K562 (cell line): Measurements from ENCODE around the gene C4BPB. TPM values are rescaled to one million over a fixed set of nuclear protein-coding genes. Genes with fewer than 3 reads are reported as not detected.
A peak's percentile ranks its signal among the peaks of the same experiment; 100 is the strongest.

Experiments used
- ATAC-seq: fragments of 200-7000 bp; cut with Tn5 transposase; 3 replicates; pipeline ENCODE4 v1.9.1; 2020; ENCODE audit warnings: moderate library complexity
- BruUV-seq: library from RNA; stranded (reverse); fragments of 400-500 nt; replicated peaks from 2 replicates; lab custom pipeline; 2021; lab: Mats Ljungman, UMichigan
- CTCF ChIA-PET: fragments of 300-600 bp; formaldehyde crosslinking; extraction: SDS; loops from one replicate; lab custom pipeline; 2021; ENCODE audit warnings: low intra/inter-chr PET ratio; lab: Yijun Ruan, JAX
- POLR2A ChIA-PET: fragments of 300-600, 350-650 bp; sonication (Branson Sonifier 250); formaldehyde crosslinking; extraction: SDS; loops from one replicate; lab custom pipeline; 2021; ENCODE audit warnings: antibody characterized with exemption, inconsistent platforms; lab: Yijun Ruan, JAX
- DNase-seq, 4 experiments: peaks; one replicate each; pipeline versions ENCODE4 v3.0.0 to v3.0.0-alpha.2; 2011 to 2018; ENCODE audit warnings: low spot score in 3 of 4, mixed read lengths in 3 of 4; ENCODE audit errors: extremely low read depth in 1 of 4
- FAIRE-seq: peaks from 2 replicates; lab custom pipeline; 2011; peaks lifted over from hg19 to GRCh38; lab: Jason Lieb, UNC
- H2AFZ ChIP-seq: 2 replicates; pipeline ENCODE4 v1.6.0; 2011; ENCODE audit warnings: low read depth, low read length, control low read depth, inconsistent platforms
- H3K27ac ChIP-seq: fragments of 200-600 bp; 3 replicates; pipeline ENCODE4 v1.8.0; 2011; ENCODE audit warnings: low read depth, mild to moderate bottlenecking, control low read depth, inconsistent platforms, low read length, moderate library complexity, mixed read lengths; ENCODE audit errors: extremely low read depth
- H3K27me3 ChIP-seq, 2 experiments: fragments of 300-600 bp in 1 of 2; 2 replicates in 1 of 2; 3 replicates in 1 of 2; pipeline versions ENCODE4 v1.6.0 to v1.8.0; 2011; ENCODE audit warnings: inconsistent platforms in 2 of 2, low read length in 2 of 2, mild to moderate bottlenecking in 1 of 2, mixed read lengths in 1 of 2, moderate library complexity in 1 of 2; ENCODE audit not compliant: control insufficient read depth in 2 of 2, insufficient read depth in 2 of 2
- H3K36me3 ChIP-seq: fragments of 300-600 bp; 3 replicates; pipeline ENCODE4 v1.8.0; 2011; ENCODE audit warnings: mild to moderate bottlenecking, low read length, inconsistent platforms; ENCODE audit not compliant: control insufficient read depth, insufficient read depth
- H3K4me1 ChIP-seq, 2 experiments: fragments of 200-600 bp in 1 of 2; replicated peaks in 1 of 2; 2 replicates in 1 of 2; 3 replicates in 1 of 2; pipeline versions ENCODE4 v1.5.1 to v1.8.0; 2011; ENCODE audit warnings: inconsistent platforms in 2 of 2, low read length in 2 of 2, mild to moderate bottlenecking in 1 of 2, mixed read lengths in 1 of 2, moderate library complexity in 1 of 2; ENCODE audit not compliant: control insufficient read depth in 2 of 2, insufficient read depth in 2 of 2
- H3K4me2 ChIP-seq: 2 replicates; pipeline ENCODE4 v1.6.1; 2011; ENCODE audit warnings: low read length, control low read depth, inconsistent platforms, mixed read lengths; ENCODE audit not compliant: insufficient read depth
- H3K4me3 ChIP-seq: fragments of 200-600 bp; sonication (generic), shearing (Covaris generic); 2 replicates; pipeline ENCODE4 v1.5.1; 2016; ENCODE audit warnings: control low read depth, inconsistent platforms
- H3K79me2 ChIP-seq: fragments of 200-600 bp; 3 replicates; pipeline ENCODE4 v1.8.0; 2011; ENCODE audit warnings: low read length, inconsistent platforms; ENCODE audit not compliant: control insufficient read depth, insufficient read depth
- H3K9ac ChIP-seq, 2 experiments: 2 replicates each; pipeline versions ENCODE4 v1.6.0 to v1.6.1; 2011; ENCODE audit warnings: low read depth in 2 of 2, low read length in 2 of 2, control low read depth in 1 of 2, inconsistent platforms in 1 of 2, mild to moderate bottlenecking in 1 of 2, mixed read lengths in 1 of 2; ENCODE audit not compliant: insufficient read depth in 1 of 2
- H3K9me1 ChIP-seq: one replicate; pipeline ENCODE4 v1.6.0; 2011; ENCODE audit warnings: inconsistent platforms, mild to moderate bottlenecking, low read length, moderate library complexity; ENCODE audit not compliant: control insufficient read depth, insufficient read depth
- H3K9me3 ChIP-seq: replicated peaks from 2 replicates; pipeline ENCODE4 v1.5.1; 2011; ENCODE audit warnings: low read depth, low read length, inconsistent platforms; ENCODE audit not compliant: control insufficient read depth, insufficient read depth
- H4K20me1 ChIP-seq: replicated peaks from 2 replicates; pipeline ENCODE4 v1.6.1; 2011; ENCODE audit warnings: low read length, inconsistent platforms, mixed read lengths; ENCODE audit not compliant: control insufficient read depth, insufficient read depth
- CEBPB ChIP-seq: fragments of 450-650 bp; IDR thresholded peaks from 2 replicates; pipeline ENCODE4 v1.6.1; 2016; ENCODE audit warnings: missing genetic modification characterization, missing compliant biosample characterization
- CHD4 ChIP-seq: fragments of 200-600 bp; sonication (generic); IDR thresholded peaks from 3 replicates; pipeline ENCODE4 v1.6.1; 2012; ENCODE audit warnings: low read depth, mild to moderate bottlenecking, mixed read lengths, low read length, inconsistent platforms; ENCODE audit not compliant: insufficient read depth, insufficient replicate concordance, poor library complexity, severe bottlenecking
- CUX1 ChIP-seq: fragments of 200-800 bp; sonication (Bioruptor generic); IDR thresholded peaks from 2 replicates; pipeline ENCODE4 v1.6.1; 2016; ENCODE audit warnings: missing genetic modification characterization, missing compliant biosample characterization
- FOXP4 ChIP-seq: sonication (generic); formaldehyde crosslinking; IDR thresholded peaks from 2 replicates; pipeline ENCODE4 v1.8.0; 2022; ENCODE audit warnings: mild to moderate bottlenecking, missing genetic modification reagents, borderline replicate concordance
- GTF2B ChIP-seq: IDR thresholded peaks from 2 replicates; pipeline ENCODE4 v1.6.1; 2011; ENCODE audit not compliant: insufficient read length; ENCODE audit errors: extremely low read depth
- HINFP ChIP-seq: fragments of 450-650 bp; conservative IDR thresholded peaks from 2 replicates; pipeline ENCODE4 v1.6.1; 2016; ENCODE audit warnings: missing genetic modification characterization, low read depth, mild to moderate bottlenecking, control low read depth, missing compliant biosample characterization
- MCM3 ChIP-seq: fragments of 450-650 bp; IDR thresholded peaks from 2 replicates; pipeline ENCODE4 v1.6.1; 2016
- NR2C1 ChIP-seq, 2 experiments: fragments of 450-650 bp; IDR thresholded peaks; 2 replicates each; pipeline ENCODE4 v1.6.1; 2017; ENCODE audit warnings: mild to moderate bottlenecking in 2 of 2, antibody characterized with exemption in 1 of 2, inconsistent platforms in 1 of 2, missing compliant biosample characterization in 1 of 2, missing genetic modification characterization in 1 of 2
- RBM25 ChIP-seq: fragments of 200-400 bp; formaldehyde crosslinking; IDR thresholded peaks from 2 replicates; pipeline ENCODE4 v1.6.1; 2018; ENCODE audit warnings: low read length, low read depth, moderate library complexity; ENCODE audit not compliant: severe bottlenecking
- TRIM28 ChIP-seq: fragments of 450-650 bp; IDR thresholded peaks from 2 replicates; pipeline ENCODE4 v1.6.1; 2017
- WHSC1 ChIP-seq: IDR thresholded peaks from one replicate; pipeline ENCODE4 v1.6.1; 2012; ENCODE audit warnings: low read length, control low read depth, inconsistent platforms
- ZNF124 ChIP-seq: sonication (generic); formaldehyde crosslinking; IDR thresholded peaks from 2 replicates; pipeline ENCODE4 v1.8.1; 2022; ENCODE audit warnings: missing genetic modification reagents
- ZNF324 ChIP-seq: fragments of 250-450 bp; sonication (Bioruptor Pico); IDR thresholded peaks from 2 replicates; pipeline ENCODE4 v1.4.0; 2020; ENCODE audit warnings: mild to moderate bottlenecking
- ZNF431 ChIP-seq: sonication (generic); formaldehyde crosslinking; IDR thresholded peaks from 2 replicates; pipeline ENCODE4 v1.8.0; 2022; ENCODE audit warnings: mild to moderate bottlenecking, missing genetic modification reagents
- in situ Hi-C: fragments of 300-500 bp; cut with MboI; formaldehyde crosslinking; loops from 4 replicates; pipeline ENCODE4 v1.15.0; 2018; ENCODE audit warnings: inconsistent platforms, mixed read lengths
- intact Hi-C: fragments of 100-400 bp; cut with micrococcal nuclease; formaldehyde crosslinking; loops from 2 replicates; pipeline ENCODE4 v1.14.2; 2022
- polyA plus RNA-seq, 8 experiments: library from polyadenylated mRNA; depleted of rRNA in 4 of 8; stranded (reverse) in 5 of 8; unstranded in 3 of 8; fragments of >200 nt; fragmentation: Nextera tagmentation in 2 of 8; fragmentation: Illumina TruSeq in 1 of 8; extraction: Ambion mirVana in 2 of 8; extraction: Trizol in 1 of 8; gene quantifications; 2 replicates each; pipeline versions ENCODE4 v1.2.1 to v1.2.3, GENCODE V29; 2011 to 2014; ENCODE audit warnings: inconsistent platforms in 1 of 8, missing spikeins in 1 of 8
- total RNA-seq, 7 experiments: library from RNA; depleted of rRNA in 6 of 7; stranded (reverse); fragments of >200 nt in 6 of 7; fragmentation: Illumina TruSeq in 2 of 7; extraction: Trizol in 2 of 7; gene quantifications; 2 replicates each; pipeline versions ENCODE4 v1.2.1 to v1.2.3, GENCODE V29; 2011 to 2021; ENCODE audit warnings: low replicate concordance in 1 of 7

The C4BPB gene
- total and polyA plus RNA-seq, 9 of the 15 experiments (the other 6 are each of a cell fraction or from before 2014, with no cell fraction given), result not detected

GRCh38 chr1:207129053-207129452, 40.4 kb downstream of the C4BPB start:
- H3K9ac ChIP-seq, result no peak overlapping the region
- H3K4me3 ChIP-seq, result no peak overlapping the region
- POLR2A ChIA-PET, result no interaction called here
- H3K27me3 ChIP-seq, result no peaks in the 10 kb centered on the region
- in situ Hi-C loops (no loop called here), intact Hi-C loops (no loop called here)
- H4K20me1 ChIP-seq, result no peaks in the 10 kb centered on the region
- H3K36me3 ChIP-seq, result no peaks in the 10 kb centered on the region
- ATAC-seq, result no peak
- CTCF ChIA-PET, result no interaction called here
- peaks cover 5% of the 10 kb centered on the region; the same call in 1 of the 2 replicates for H3K9me3 ChIP-seq
- BruUV-seq, result no TSS peak
- no peak for FAIRE-seq
- no peak overlapping the region for H3K27ac ChIP-seq
- DNase-seq, result no peak
- no peak overlapping the region for H2AFZ ChIP-seq
- no peaks in the 10 kb centered on the region for H3K4me1 ChIP-seq
- no peaks in the 10 kb centered on the region for H3K9me1 ChIP-seq
- no peaks in the 10 kb centered on the region for H3K79me2 ChIP-seq
- H3K4me2 ChIP-seq, result no peak overlapping the region
- TF ChIP-seq CEBPB (tag) (peak; percentile 49; the same call in 1 of the 2 replicates), ZNF431 (CRISPR knock-in tag) (no peak), TRIM28 (peak; percentile 98), RBM25 (no peak), ZNF124 (CRISPR knock-in tag) (no peak), CHD4 (no peak), CUX1 (no peak), ZNF324 (CRISPR knock-in tag) (no peak), FOXP4 (no peak), HINFP (tag) (no peak), MCM3 (no peak), NR2C1 (IDR thresholded peaks at IDR 0.05) (no peak), NR2C1 (tag; IDR thresholded peaks at IDR 0.05) (no peak), WHSC1 (no peak), GTF2B (no peak)
